Neural cell (in vitro differentiated cells): ENCODE measurements around the gene KCNS1. TPM values are rescaled to one million over a fixed set of nuclear protein-coding genes. Genes with fewer than 3 reads are reported as not detected.

Experiments used
- H2AFZ ChIP-seq: fragments of 200-600, 300-800 bp; sonication (generic), shearing (Covaris generic); 2 replicates; pipeline ENCODE4 v1.6.0; 2014; ENCODE audit warnings: low read depth, mild to moderate bottlenecking, antibody characterized with exemption, low read length, moderate library complexity
- H3F3A ChIP-seq: fragments of 200-600 bp; shearing (Covaris generic); 2 replicates; pipeline ENCODE4 v1.6.1; 2016; ENCODE audit warnings: mild to moderate bottlenecking, moderate library complexity, mixed read lengths, antibody characterized with exemption, low read length; ENCODE audit not compliant: insufficient read depth, poor library complexity, severe bottlenecking
- H3K27ac ChIP-seq: fragments of 200-600, 300-800 bp; sonication (generic), shearing (Covaris generic); 2 replicates; pipeline ENCODE4 v1.5.1; 2014; ENCODE audit warnings: mild to moderate bottlenecking, low read length, moderate library complexity
- H3K27me3 ChIP-seq: fragments of 300-800, 200-600 bp; sonication (generic), shearing (Covaris generic); 2 replicates; pipeline ENCODE4 v1.6.0; 2014; ENCODE audit warnings: mild to moderate bottlenecking, low read depth, low read length, moderate library complexity; ENCODE audit not compliant: insufficient read depth
- H3K36me3 ChIP-seq: fragments of 300-800, 200-600 bp; sonication (generic), shearing (Covaris generic); 2 replicates; pipeline ENCODE4 v1.5.1; 2014; ENCODE audit warnings: mild to moderate bottlenecking, antibody characterized with exemption, low read length, moderate library complexity; ENCODE audit not compliant: insufficient read depth
- H3K4me2 ChIP-seq: fragments of 300-800, 200-600 bp; sonication (generic), shearing (Covaris generic); 2 replicates; pipeline ENCODE4 v1.6.0; 2014; ENCODE audit warnings: mild to moderate bottlenecking, low read length
- H3K4me3 ChIP-seq: fragments of 300-800, 200-600 bp; sonication (generic), shearing (Covaris generic); 2 replicates; pipeline ENCODE4 v1.5.1; 2014; ENCODE audit warnings: mild to moderate bottlenecking, low read length, moderate library complexity
- H3K79me2 ChIP-seq: fragments of 200-600 bp; shearing (Covaris generic); replicated peaks from 2 replicates; pipeline ENCODE4 v1.6.0; 2014; ENCODE audit warnings: mild to moderate bottlenecking, low read length, moderate library complexity; ENCODE audit not compliant: insufficient read depth
- H3K9ac ChIP-seq: fragments of 300-800, 200-600 bp; sonication (generic), shearing (Covaris generic); 2 replicates; pipeline ENCODE4 v1.6.1; 2016; ENCODE audit warnings: mild to moderate bottlenecking, low read length, mixed read lengths
- H3K9me2 ChIP-seq: fragments of 200-600 bp; shearing (Covaris generic); 2 replicates; pipeline ENCODE4 v1.6.1; 2016; ENCODE audit warnings: mild to moderate bottlenecking, low read length, mixed read lengths; ENCODE audit not compliant: insufficient read depth
- H3K9me3 ChIP-seq: fragments of 200-600, 300-800 bp; sonication (generic), shearing (Covaris generic); 2 replicates; pipeline ENCODE4 v1.6.1; 2016; ENCODE audit warnings: mild to moderate bottlenecking, mixed run types, low read length, moderate library complexity, mixed read lengths
- H4K20me1 ChIP-seq: fragments of 200-600 bp; shearing (Covaris generic); 2 replicates; pipeline ENCODE4 v1.6.1; 2016; ENCODE audit warnings: mild to moderate bottlenecking, mixed run types; ENCODE audit not compliant: insufficient read depth
- EP300 ChIP-seq: fragments of 450-650 bp; conservative IDR thresholded peaks from 2 replicates; pipeline ENCODE4 v1.6.1; 2014; ENCODE audit warnings: antibody characterized with exemption, mild to moderate bottlenecking, moderate library complexity; ENCODE audit not compliant: poor library complexity, severe bottlenecking
- EZH2 ChIP-seq: fragments of 200-600, 300-800 bp; shearing (Covaris generic), sonication (generic); IDR thresholded peaks from 2 replicates; pipeline ENCODE4 v1.6.1; 2014; ENCODE audit warnings: antibody characterized with exemption, low read length, borderline replicate concordance, mild to moderate bottlenecking; ENCODE audit not compliant: insufficient read depth, poor library complexity, severe bottlenecking
- MXI1 ChIP-seq: fragments of 450-650 bp; conservative IDR thresholded peaks from 2 replicates; pipeline ENCODE4 v1.6.1; 2014; ENCODE audit warnings: antibody characterized with exemption, mild to moderate bottlenecking; ENCODE audit not compliant: poor library complexity, severe bottlenecking
- POLR2AphosphoS5 ChIP-seq: IDR thresholded peaks from 2 replicates; pipeline ENCODE4 v1.6.1; 2012
- RAD21 ChIP-seq: fragments of 450-650 bp; conservative IDR thresholded peaks from 2 replicates; pipeline ENCODE4 v1.6.1; 2014; ENCODE audit warnings: antibody characterized with exemption, mild to moderate bottlenecking, moderate library complexity
- SMC3 ChIP-seq: fragments of 450-650 bp; conservative IDR thresholded peaks from 2 replicates; pipeline ENCODE4 v1.6.1; 2014; ENCODE audit warnings: antibody characterized with exemption, mild to moderate bottlenecking, moderate library complexity; ENCODE audit not compliant: poor library complexity
- TAF1 ChIP-seq: IDR thresholded peaks from 2 replicates; pipeline ENCODE4 v1.6.1; 2012; ENCODE audit warnings: low read depth
- polyA plus RNA-seq: library from polyadenylated mRNA; depleted of rRNA; stranded (reverse); fragments of >200 nt; gene quantifications from 2 replicates; pipeline ENCODE4 v1.2.3, GENCODE V29; 2014
- TF ChIP-seq, protein P1 (sequence below): IDR thresholded peaks from 2 replicates; pipeline ENCODE4 v1.6.1; 2012; ENCODE audit warnings: borderline replicate concordance
- TF ChIP-seq, protein P2 (sequence below): fragments of 450-650 bp; IDR thresholded peaks from 2 replicates; pipeline ENCODE4 v1.5.1; 2014; ENCODE audit warnings: antibody characterized with exemption, mild to moderate bottlenecking, moderate library complexity; ENCODE audit not compliant: poor library complexity, severe bottlenecking

KCNS1 gene
- polyA plus RNA-seq, 1 donor from 2014 or later: not detected

DNA sequence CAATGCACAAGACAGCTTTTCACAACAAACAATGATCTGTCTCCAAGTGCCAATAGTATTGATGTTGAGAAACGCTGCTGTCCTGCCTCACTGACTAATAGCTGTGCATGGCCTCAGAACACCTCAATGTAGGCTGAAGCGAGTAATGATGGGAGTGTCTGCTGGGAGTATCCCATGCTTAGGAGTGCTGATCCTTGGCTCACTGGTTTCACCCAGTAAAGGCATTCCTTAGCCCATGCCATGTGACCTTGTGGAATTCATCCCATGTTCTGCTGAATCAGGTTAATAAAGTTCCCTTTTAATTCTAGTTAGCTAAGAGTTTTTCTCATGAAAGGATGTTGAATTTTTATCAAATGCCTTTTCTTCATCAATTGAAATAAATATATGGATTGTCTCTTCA, 27.2 kb upstream of the KCNS1 start:
- H3K4me2 ChIP-seq: no peak overlapping the region
- H4K20me1 ChIP-seq: no peaks in the 10 kb centered on the region
- no peaks in the 10 kb centered on the region for H3K36me3 ChIP-seq
- H3K9ac ChIP-seq: no peak overlapping the region
- H3K4me3 ChIP-seq: no peak overlapping the region
- no peaks in the 10 kb centered on the region for H3K9me2 ChIP-seq
- no peaks in the 10 kb centered on the region for H3F3A ChIP-seq
- TF ChIP-seq, protein P1, sequence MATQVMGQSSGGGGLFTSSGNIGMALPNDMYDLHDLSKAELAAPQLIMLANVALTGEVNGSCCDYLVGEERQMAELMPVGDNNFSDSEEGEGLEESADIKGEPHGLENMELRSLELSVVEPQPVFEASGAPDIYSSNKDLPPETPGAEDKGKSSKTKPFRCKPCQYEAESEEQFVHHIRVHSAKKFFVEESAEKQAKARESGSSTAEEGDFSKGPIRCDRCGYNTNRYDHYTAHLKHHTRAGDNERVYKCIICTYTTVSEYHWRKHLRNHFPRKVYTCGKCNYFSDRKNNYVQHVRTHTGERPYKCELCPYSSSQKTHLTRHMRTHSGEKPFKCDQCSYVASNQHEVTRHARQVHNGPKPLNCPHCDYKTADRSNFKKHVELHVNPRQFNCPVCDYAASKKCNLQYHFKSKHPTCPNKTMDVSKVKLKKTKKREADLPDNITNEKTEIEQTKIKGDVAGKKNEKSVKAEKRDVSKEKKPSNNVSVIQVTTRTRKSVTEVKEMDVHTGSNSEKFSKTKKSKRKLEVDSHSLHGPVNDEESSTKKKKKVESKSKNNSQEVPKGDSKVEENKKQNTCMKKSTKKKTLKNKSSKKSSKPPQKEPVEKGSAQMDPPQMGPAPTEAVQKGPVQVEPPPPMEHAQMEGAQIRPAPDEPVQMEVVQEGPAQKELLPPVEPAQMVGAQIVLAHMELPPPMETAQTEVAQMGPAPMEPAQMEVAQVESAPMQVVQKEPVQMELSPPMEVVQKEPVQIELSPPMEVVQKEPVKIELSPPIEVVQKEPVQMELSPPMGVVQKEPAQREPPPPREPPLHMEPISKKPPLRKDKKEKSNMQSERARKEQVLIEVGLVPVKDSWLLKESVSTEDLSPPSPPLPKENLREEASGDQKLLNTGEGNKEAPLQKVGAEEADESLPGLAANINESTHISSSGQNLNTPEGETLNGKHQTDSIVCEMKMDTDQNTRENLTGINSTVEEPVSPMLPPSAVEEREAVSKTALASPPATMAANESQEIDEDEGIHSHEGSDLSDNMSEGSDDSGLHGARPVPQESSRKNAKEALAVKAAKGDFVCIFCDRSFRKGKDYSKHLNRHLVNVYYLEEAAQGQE: no peak
- TF ChIP-seq POLR2AphosphoS5 (no peak), MXI1 (no peak), SMC3 (no peak), EP300 (no peak), RAD21 (no peak), EZH2 (no peak), TAF1 (no peak)
- TF ChIP-seq, protein P2, sequence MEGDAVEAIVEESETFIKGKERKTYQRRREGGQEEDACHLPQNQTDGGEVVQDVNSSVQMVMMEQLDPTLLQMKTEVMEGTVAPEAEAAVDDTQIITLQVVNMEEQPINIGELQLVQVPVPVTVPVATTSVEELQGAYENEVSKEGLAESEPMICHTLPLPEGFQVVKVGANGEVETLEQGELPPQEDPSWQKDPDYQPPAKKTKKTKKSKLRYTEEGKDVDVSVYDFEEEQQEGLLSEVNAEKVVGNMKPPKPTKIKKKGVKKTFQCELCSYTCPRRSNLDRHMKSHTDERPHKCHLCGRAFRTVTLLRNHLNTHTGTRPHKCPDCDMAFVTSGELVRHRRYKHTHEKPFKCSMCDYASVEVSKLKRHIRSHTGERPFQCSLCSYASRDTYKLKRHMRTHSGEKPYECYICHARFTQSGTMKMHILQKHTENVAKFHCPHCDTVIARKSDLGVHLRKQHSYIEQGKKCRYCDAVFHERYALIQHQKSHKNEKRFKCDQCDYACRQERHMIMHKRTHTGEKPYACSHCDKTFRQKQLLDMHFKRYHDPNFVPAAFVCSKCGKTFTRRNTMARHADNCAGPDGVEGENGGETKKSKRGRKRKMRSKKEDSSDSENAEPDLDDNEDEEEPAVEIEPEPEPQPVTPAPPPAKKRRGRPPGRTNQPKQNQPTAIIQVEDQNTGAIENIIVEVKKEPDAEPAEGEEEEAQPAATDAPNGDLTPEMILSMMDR: no peak
- no peak overlapping the region for H2AFZ ChIP-seq
- H3K27ac ChIP-seq: no peak overlapping the region
- no peaks in the 10 kb centered on the region for H3K9me3 ChIP-seq
- no peaks in the 10 kb centered on the region for H3K79me2 ChIP-seq
- no peaks in the 10 kb centered on the region for H3K27me3 ChIP-seq

DNA sequence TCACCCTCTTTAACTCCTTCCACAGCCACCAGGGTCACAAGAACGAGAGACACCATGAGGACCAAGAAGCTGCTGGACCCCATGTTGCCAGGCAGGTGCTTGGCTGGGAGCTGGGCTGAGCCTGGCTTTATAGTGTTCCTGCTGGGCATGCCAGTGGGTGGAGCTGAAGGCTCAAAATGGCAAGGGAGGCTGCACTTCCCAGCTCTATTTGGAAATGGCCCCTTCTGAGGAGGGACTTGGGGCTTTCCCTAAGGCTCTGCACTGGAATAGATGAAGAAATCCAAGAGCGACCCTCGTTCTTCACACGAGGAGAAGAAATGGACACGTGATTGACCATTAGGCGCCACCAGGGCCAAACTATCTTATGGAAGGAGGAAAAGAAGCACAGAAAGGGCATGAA, 23.4 kb upstream of the KCNS1 start, which contains the start of gene WFDC12:
TSS of gene WFDC12 (minus strand) at position 101 of the 400 bp plus-strand sequence. CDS start at position 83, 18 bp downstream.
- Histone ChIP-seq H3K9me3 (no peaks in the 10 kb centered on the region), H3K36me3 (no peaks in the 10 kb centered on the region), H3K79me2 (no peaks in the 10 kb centered on the region), H2AFZ (no peak within 1 kb of the TSS), H3K4me2 (no peak within 1 kb of the TSS), H3K9ac (no peak within 1 kb of the TSS), H3K4me3 (no peak within 1 kb of the TSS), H3K27me3 (no peaks in the 10 kb centered on the region), H3K27ac (no peak within 1 kb of the TSS), H3K9me2 (no peaks in the 10 kb centered on the region), H4K20me1 (no peaks in the 10 kb centered on the region), H3F3A (no peaks in the 10 kb centered on the region)
- TF ChIP-seq EZH2: no peak
- TF ChIP-seq RAD21: no peak
- no peak for TF ChIP-seq POLR2AphosphoS5
- no peak for TF ChIP-seq TAF1
- no peak for TF ChIP-seq MXI1
